Neural crest cell (in vitro differentiated cells): ENCODE data around the gene TUB. TPM values are rescaled to one million over a fixed set of nuclear protein-coding genes. Genes with fewer than 3 reads are reported as not detected.

Experiments used
- DNase-seq: peaks from one replicate; pipeline ENCODE4 v3.0.0; 2021; ENCODE audit warnings: low read depth, mixed read lengths, low spot score
- H3K27ac Mint-ChIP-seq: one replicate; pipeline ENCODE4 v1.8.0; 2021; ENCODE audit warnings: mild to moderate bottlenecking, mixed read lengths; ENCODE audit not compliant: unreplicated experiment
- H3K27me3 Mint-ChIP-seq: 2 replicates; pipeline ENCODE4 v1.8.0; 2021; ENCODE audit warnings: low read depth, mild to moderate bottlenecking, mixed read lengths
- H3K36me3 Mint-ChIP-seq: 2 replicates; pipeline ENCODE4 v1.8.0; 2021; ENCODE audit warnings: low read depth, mild to moderate bottlenecking, mixed read lengths
- H3K4me1 Mint-ChIP-seq: 2 replicates; pipeline ENCODE4 v1.8.0; 2021; ENCODE audit warnings: mixed read lengths
- H3K4me3 Mint-ChIP-seq: one replicate; pipeline ENCODE4 v1.8.0; 2021; ENCODE audit warnings: mild to moderate bottlenecking, mixed read lengths
- H3K9me3 Mint-ChIP-seq: 2 replicates; pipeline ENCODE4 v1.8.0; 2021; ENCODE audit warnings: mixed read lengths
- total RNA-seq: library from RNA; stranded (reverse); gene quantifications from 2 replicates; pipeline ENCODE4 v1.2.1, GENCODE V29; 2021
- TF ChIP-seq, protein P1 (sequence below): fragments of 200-600 bp; sonication (generic); conservative IDR thresholded peaks from 2 replicates; pipeline ENCODE4 v1.5.0; 2021; ENCODE audit warnings: antibody characterized with exemption, mild to moderate bottlenecking

The TUB gene
- total RNA-seq, 1 donor from 2014 or later: 23.7 TPM

DNA sequence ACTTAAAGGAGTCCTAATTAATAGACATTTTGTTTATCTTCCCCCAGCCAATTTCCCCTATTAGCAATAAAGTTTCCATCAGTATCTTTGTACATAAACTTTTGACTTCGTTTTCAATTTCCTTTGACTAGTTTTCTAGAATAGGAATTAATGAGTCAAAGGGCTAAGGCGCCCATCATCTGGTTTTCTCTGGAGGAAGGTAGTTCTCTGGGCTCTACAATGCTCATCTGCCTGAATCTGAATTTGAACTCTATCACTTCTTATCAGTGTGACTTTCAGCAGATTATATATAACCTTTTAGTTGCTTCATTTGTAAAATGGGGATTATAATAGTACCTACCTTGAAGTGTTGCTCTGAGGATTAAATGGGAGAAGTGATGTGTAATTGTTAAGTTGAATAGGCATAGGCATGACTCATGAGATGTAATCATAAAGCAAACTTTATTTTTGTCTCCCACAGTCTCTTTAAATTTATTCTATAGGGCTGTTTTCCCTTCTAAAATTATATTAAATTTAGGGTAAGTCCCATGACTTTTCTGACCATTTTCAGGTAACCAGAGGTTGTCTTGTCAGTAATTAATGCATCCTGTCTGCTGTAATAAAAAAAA is 5.8 kb upstream of the TUB start:
- Mint-ChIP-seq H3K4me3 (no peak overlapping the region), H3K4me1 (peaks cover 5% of the 10 kb centered on the region), H3K27me3 (peaks cover 68% of the 10 kb centered on the region), H3K36me3 (no peaks in the 10 kb centered on the region), H3K9me3 (no peaks in the 10 kb centered on the region), H3K27ac (no peak overlapping the region)
- no peak for DNase-seq
- TF ChIP-seq, protein P1, sequence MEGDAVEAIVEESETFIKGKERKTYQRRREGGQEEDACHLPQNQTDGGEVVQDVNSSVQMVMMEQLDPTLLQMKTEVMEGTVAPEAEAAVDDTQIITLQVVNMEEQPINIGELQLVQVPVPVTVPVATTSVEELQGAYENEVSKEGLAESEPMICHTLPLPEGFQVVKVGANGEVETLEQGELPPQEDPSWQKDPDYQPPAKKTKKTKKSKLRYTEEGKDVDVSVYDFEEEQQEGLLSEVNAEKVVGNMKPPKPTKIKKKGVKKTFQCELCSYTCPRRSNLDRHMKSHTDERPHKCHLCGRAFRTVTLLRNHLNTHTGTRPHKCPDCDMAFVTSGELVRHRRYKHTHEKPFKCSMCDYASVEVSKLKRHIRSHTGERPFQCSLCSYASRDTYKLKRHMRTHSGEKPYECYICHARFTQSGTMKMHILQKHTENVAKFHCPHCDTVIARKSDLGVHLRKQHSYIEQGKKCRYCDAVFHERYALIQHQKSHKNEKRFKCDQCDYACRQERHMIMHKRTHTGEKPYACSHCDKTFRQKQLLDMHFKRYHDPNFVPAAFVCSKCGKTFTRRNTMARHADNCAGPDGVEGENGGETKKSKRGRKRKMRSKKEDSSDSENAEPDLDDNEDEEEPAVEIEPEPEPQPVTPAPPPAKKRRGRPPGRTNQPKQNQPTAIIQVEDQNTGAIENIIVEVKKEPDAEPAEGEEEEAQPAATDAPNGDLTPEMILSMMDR: no peak

DNA sequence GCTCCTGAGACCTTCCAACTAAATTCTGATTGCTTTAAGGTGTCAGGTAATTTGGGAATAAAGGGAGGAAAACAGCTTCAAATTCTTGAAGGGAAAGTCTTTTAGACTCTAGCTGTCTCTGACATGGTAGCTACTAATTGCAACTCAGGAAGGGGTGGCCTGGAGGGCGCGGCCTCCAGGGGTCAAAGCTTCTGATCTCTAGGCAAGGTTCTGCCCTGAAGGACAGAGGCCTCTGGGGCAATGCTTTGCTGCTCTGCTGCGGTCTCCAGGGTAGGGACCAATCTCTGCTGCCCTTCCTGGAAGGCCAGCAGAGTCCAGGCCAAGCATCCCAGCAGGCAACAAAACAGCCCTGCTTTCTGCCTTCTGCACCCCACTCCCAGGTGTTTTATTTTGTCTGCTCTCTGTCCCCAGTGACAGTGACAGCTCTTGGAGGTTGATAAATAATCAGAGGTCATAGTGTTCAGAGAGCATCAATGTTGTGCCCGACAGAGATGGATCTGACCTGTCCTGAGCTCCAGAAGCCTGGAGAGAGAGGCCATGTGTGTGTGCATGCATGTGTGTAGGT is 1.8 kb upstream of the TUB start:
- Mint-ChIP-seq H3K9me3 (no peaks in the 10 kb centered on the region), H3K4me3 (peak overlapping the region; percentile 87), H3K27ac (no peak overlapping the region), H3K4me1 (peaks cover 31% of the 10 kb centered on the region), H3K27me3 (peaks cover 43% of the 10 kb centered on the region), H3K36me3 (no peaks in the 10 kb centered on the region)
- TF ChIP-seq, protein P1: no peak
- no peak for DNase-seq

DNA sequence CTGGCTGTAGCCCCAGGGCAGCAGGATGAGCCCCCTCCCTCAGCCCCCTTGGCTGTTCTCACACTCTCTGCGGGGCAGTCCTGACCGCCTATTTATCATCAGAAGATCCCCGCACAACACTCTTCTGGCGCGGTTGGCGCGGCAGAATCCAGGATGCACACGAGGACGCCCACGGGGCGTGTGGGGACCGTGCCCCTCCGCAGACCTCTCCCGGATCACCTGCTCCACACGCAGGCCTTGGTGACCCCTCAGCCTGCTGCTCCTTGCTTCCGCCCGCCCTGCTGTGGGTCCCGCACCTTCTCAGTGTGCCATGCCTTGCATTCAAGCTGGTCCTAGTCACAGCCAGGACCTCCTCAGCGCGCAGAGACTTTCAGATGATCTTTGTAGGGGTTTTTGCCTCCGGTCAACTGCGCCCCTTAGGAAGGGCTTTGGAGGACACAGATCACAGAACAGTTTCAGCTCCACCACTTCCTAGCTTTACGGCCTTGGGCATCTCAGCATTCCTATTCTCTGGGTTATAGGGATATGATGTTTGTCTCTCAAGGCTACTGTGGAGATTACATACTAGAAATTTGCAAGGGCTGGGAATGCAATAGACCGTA is 841 bp upstream of the TUB start:
- H3K4me3 Mint-ChIP-seq: peak overlapping the region; percentile 87
- H3K4me1 Mint-ChIP-seq: peaks cover 39% of the 10 kb centered on the region
- no peak for DNase-seq
- peak overlapping the region; percentile 24 for H3K27ac Mint-ChIP-seq
- TF ChIP-seq, protein P1: no peak
- no peaks in the 10 kb centered on the region for H3K9me3 Mint-ChIP-seq
- H3K27me3 Mint-ChIP-seq: peaks cover 37% of the 10 kb centered on the region
- H3K36me3 Mint-ChIP-seq: no peaks in the 10 kb centered on the region

DNA sequence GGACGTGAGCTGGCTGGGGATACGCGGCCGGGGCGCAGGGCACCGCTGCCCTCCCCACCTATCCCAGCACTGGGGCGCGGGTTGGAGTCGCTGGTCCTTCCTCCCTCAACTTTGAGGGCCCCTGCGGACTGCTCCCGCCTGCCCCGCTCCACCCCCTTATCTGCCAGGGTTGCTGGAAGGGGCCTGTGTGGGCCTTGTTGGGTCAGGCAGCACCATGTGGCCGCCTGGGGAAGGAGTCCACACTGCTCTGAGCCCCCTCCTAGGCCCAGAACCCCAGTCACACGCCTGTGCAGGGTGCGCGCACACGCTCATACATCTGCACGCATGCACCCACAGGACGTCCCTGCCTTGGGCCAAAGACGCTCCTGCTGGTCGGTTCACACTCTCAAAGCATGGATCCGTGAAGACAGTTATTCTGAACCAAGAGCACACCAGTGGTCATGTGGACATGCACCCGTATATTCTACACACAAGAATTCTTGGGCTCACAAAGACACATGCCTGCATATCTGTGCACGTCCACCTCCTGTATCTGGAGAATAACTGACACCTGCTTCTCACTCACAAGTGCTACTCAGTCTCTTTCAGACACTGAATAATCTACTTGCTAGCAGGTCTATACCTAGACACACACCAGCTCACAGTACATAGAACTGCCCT is 710 bp downstream of the TUB start:
- H3K27ac Mint-ChIP-seq: no peak overlapping the region
- no peaks in the 10 kb centered on the region for H3K36me3 Mint-ChIP-seq
- peaks cover 22% of the 10 kb centered on the region for H3K27me3 Mint-ChIP-seq
- H3K9me3 Mint-ChIP-seq: no peaks in the 10 kb centered on the region
- peak overlapping the region; percentile 93 for H3K4me3 Mint-ChIP-seq
- DNase-seq: no peak
- peaks cover 48% of the 10 kb centered on the region for H3K4me1 Mint-ChIP-seq
- TF ChIP-seq, protein P1: no peak

DNA sequence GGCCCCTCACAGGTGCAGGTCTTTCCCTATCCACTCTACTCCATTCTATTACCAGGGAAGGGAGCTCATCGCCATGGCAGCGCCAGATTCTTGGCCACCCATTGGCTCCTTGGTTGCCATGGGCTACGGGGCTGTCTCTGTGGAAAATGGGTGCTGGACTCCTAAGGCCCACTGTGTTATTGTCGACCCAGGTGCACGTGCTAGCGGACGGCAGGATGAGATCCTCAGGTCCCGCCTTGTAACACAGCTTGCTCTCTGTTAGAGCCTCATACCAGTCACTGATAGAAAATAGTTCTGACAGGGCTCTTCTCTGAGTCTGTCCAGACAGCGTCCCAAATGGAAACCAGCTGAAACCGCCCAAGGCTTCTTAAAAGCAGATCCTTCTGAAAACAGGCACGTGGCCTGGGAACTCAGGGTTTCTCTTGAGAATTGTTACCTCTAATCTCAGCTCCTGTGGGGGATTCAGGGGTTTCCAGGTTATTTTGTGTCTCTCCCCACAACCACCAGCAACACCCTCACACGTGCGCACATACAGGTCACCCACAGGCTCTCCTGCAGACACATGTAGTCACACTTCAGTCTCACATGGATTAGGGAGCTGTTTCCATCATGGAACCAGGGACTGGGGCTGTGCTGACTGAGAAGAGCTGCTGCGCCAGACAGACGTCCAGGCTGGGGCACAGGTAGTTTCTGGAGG is 1.5 kb downstream of the TUB start:
- Mint-ChIP-seq H3K9me3 (no peaks in the 10 kb centered on the region), H3K27me3 (peaks cover 20% of the 10 kb centered on the region), H3K36me3 (no peaks in the 10 kb centered on the region), H3K27ac (no peak overlapping the region), H3K4me1 (peaks cover 48% of the 10 kb centered on the region), H3K4me3 (peak overlapping the region; percentile 93)
- DNase-seq: no peak
- TF ChIP-seq, protein P1: no peak
